Cerebellar nuclear complex (tissue), 1 donor: ENCODE results near the gene GABRB2.
"Not testable (repeated sequence)": the region's sequence is repeated elsewhere in the genome, so short reads cannot be mapped to it uniquely, and the experiment has no call there.

Experiments
- DNase-seq, 2 experiments: peaks; one replicate each; lab custom pipeline; 2025; lab: John Stamatoyannopoulos, UW

The GABRB2 gene

DNA sequence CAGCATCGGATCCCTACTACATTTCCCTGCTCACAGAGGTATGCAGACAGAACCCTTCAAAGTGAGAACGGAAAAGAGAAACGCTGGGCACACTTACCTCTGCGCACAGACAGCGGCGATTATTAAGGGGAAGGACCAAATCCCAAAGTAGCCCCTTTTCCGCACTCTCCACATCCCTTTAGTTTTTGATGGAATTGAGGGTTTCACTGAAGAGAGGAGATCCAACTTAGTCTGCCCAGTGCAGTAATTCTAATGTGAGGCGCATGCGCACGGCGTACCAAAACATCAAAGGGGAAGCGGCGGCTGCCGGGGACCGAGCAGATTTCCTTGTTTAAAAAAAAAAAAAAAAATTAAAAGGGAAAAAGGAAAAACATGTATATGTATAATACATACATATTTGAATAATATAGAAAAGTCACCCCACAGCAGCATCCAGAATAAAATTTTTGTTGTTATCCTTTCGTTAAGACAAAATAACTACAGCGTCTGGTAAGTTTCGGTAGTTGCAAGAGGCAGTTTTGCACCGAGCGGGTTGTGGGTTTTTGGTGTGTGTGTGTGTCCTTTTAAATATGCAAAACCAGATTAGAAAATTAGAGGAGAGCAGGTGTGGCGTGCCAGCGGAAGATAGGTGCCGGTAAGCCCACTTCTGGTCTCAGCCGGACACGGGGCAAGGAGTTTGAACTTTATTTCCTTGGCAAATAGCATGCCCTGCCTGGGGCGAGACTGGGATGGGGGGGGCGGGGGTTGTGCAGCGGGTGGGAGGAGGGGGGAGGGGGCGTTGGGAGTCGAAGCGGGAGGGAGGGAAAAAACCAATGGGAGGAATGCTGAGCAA is at the start of gene GABRB2:
GABRB2 (minus strand) TSS at position 256 of the 832 bp plus-strand sequence; CDS start at position 174, 82 bp downstream.
- no peak for DNase-seq

DNA sequence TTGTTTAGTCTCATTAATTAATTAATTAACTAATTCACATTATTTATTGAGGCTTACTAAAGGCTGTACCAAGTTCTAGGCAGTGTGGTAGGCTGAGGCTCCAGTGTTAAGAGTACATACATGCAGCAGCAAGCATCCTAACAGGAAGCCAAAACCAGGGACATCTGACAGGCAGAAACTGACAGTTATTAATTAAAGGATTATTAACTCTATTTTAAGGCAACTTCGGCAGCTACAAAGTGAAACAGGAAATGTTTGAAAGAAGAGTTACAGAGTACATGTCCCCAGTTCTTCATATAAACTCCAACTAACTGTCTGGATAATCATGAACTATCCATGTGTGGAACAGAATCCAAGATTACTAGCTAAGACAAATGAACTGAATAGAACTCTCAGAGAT is 39.3 kb upstream of the GABRB2 start:
- no peak for DNase-seq

DNA sequence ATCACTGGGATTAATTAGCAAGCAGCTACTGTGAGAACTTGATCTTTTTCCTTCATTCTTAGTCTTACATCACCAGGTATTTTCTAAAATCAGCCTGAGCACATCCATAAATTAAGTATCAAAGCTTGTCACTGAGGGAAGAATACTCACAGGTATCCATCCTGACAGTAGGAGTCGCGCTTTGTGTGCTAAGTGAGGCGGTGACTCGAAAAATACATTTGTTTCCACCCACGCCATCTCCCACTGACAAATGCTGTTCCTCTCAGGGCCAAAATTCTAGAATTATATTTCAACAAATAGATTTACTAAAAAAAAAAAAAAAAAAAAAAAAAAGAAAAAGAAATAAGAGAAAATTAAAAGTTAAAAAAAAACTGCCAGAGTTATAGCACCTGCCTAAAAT is 34.1 kb upstream of the GABRB2 start:
- no peak for DNase-seq

DNA sequence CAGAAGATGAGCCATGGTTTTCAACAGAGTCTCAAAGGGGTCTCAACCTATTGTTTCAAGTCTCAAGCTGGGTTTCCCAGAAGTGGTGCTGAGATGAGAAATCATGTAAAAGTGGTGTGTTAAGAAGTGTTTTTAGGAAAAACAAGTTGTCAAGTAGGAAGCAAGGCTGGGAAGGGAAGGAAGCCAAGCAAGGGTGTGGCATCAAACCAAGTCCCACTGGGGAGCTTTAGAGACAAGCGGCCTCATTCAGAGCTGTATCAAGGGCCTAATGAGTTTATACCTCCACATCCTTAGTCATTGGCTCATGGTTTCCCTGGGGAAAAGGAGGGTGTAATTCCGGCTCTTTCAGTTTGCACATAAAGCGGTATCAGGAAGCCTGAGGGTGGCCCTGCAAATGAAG is 26.4 kb upstream of the GABRB2 start:
- DNase-seq, result no peak

DNA sequence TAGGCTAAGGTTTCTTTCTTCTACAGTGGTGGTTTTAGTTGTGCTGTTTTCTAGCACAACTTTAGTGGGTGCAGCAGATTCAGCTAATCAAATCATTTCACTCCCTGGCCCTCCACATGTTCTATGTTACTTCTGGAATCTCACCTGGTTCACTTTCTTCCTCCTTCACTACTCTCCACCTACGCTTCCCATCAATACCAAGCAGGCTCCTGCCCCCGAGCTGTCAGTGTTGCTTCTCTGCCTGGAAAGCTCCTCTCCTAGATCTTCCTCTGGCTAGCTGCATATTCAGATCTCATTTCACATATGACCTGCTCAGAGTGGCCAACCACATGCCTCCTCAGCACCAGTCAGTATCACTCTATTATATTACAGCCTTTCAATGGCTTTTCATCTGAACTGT is 19.6 kb upstream of the GABRB2 start:
- no peak for DNase-seq

DNA sequence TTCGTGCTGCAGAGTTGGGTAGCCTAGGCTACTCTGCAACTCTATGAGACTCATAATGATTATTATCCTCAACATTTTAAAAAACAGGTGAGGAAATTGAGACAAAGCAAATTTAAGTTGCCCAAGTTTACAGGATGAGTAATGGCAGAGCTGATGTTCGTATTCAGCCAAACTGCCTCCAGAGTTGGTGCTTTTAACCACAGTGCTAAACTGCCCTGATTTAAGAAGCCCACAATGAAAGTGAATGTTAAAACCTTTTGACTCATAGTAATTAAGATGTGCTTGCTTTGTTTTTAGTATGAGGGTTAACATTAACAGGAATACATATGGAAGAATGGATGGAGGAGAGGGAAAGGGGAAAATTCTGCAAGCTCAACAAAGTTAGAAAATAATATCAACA is 15.9 kb upstream of the GABRB2 start:
- DNase-seq, result no peak

DNA sequence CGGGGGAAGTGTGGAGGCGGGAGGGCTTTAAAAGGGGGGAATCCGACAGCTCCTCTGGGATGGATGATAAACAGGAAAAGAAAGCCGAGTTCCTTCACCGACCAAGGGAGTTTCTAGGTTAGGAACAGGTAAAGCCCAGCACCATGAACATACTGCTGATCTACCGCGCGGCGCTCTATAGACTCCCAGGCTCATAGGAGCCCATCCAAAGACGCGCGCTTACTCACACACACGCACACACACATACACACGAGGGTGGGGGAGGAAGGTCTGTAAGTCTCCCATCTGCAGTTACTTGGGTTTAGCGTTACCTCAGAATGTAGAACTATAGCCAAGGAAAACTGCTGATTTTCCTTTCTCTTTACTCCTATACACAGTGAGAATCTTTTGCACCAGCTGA is 2.6 kb upstream of the GABRB2 start:
- peak in 1 of 2 experiments; percentile 27 for DNase-seq

DNA sequence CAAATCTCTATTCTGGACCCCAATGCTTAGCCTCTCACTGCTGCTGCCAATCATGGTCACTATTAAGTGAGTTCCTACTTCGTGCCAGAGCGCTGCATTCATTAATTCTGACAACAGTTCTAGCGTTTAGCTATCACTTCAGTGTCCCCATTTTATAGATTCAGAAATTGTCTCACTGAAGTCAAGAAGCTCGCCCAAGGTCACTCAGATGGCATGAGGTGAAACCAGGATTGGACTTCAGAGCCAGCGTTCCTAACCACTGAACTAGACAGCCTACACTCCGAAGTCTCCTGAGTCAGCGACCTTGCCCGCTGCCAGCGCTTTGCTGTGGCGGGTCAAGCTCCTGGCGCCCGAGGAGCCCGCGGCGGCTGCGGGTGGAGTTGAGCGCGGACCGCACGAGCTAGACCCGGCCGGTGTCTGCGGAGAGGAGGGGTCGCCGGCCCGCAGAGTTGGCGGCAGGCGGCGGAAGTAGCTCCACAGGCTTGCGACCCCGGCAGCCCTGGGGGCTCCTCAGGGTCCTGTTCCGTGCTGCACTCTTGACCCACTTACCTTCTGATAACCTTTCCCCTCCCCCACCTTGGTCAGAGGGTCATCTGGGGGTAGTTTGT is 2.1 kb upstream of the GABRB2 start:
- DNase-seq, result no peak

DNA sequence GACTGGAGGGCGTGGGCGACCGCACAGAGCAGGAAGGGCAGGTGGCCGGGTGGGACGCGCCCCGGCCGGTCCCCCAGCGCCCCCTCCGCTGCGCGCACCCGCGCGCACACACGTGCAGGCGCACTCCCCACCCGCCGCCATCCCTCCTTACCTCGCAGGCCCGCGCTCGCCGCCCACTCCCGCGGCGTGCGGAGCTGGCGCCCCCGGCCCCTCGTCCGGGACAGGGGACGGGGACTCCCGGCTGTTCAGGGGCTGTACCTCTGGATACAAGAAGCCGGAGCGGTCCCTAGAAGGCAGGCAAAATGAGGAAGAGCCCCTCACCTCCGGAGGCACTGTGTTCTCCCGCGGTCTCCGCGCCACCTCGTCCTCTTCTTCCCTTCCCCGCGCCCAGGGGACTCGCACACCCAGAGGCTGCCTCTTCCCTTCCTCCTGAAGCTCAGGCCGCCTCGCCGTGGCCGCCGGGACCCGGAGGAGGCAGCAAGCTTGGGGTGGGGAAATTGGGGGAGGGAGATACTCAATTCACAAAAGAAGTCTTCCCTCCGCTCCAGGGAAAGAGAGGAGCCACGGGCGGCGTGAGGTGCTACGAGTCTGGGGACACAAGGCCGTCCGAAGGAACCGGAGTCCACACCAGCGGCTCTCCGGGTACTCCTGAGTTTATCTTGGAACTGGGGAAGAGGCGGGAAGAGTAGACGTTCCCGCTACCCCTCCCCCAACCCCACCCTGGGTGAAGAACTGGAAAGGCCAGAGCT is 1.4 kb upstream of the GABRB2 start:
- DNase-seq, result peak in 1 of 2 experiments; percentile 34

DNA sequence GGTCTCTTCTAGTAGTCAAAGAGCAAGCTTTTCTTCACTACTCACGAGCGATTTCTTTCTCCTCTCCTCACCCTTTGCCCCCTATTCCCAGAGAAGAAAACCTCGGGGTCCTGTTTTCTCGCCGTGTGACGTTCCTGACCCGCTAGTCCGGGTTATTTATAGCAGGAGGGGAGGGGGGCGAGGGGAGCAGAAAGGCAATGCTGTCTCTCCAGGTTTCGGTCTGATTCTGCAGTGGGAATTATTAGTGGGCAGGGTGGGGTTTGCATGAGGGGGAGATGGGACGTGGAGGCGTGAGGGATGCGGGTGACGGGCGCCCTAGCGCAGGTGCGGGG is 847 bp upstream of the GABRB2 start:
- DNase-seq, result no peak

DNA sequence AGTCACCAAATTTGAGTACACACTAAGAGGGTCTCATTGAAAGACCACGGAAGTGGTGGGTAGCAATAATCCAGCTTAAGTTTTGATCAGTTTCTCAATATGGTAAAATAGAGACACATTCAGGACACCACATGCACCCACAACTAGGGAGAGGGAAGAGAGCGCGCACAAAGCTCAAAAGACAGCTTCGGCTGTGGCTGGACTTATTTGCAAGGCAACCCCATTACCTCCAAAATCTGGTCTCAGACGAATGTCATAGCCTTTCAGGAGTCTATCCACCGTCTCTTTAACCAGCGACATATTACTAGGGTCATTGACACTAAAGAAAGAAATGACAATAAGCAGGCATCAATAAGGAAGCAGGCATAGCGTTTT is 443 bp downstream of the GABRB2 start:
- no peak for DNase-seq

DNA sequence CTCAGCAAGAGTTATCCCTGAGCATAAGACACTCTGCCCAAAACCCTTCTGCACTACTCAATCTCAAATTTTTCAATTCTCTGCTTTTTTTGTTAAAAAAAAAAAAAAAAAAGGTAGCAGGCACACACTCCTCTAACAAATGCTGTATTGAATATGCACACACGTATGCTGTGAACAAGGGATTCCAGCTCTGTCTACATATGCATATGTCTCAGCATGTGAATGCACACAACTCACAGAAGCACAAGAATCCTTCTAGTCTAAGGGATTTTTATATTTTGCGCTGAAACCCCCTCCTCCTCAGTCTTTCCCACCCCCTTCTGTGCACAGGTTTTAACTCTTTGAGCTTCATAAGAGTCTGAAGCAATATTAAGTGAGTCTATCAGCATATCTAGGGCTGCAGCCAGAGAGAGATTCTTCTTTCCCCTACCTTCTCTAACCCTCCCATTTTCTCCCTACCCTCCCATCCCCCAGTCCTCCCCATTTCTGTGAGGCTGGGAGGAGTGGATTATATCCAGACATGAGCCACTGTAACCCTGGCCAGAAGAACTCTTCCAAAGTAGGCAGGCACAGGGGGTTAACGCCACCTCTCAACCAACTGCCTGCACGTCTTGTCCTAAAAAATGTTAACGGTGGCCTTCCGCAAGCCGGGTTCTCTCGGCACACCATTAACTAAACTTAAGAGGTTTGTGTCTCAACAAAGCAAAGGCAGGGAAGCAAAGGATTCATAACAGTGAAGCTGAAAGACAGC is 1.0 kb downstream of the GABRB2 start:
- DNase-seq, result no peak

DNA sequence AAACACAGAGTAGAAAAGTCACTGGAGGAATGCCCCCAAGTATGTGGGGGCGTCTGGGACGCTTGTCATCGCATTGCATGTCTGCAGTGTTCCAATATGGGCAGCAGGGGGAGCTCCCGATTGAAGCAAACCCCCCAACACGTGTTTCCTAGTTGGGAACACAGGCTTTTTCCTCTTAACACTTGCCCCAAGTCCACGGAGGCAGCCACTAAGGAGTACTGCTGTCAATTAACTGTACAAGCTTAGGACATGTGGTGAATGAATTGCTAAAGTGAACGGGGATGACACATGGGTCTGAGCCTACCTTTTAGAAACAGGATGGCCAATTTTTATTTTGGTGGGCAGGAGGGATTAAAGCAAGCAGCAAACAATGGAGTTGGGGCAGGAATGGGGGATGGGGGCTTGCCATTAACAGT is 2.2 kb downstream of the GABRB2 start:
- peak in 1 of 2 experiments; percentile 29 for DNase-seq

DNA sequence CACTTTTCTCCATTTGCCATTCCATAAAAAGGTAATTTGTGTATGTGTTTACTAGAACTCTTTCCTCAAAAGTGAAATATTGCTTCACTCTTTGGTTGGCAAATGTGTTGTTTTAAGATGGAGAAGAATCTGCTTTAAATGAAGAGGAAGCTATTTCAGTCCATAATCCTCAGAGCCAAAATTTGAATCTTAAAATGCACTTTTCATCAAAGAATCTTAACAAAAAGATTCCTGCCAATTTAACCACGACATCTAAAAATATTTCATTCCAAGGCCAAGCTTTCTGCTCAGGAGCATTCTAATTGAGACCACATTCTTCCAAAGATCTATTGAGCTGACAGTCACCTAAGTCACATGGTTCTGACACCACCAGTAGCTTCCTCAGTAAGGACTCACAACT is 7.5 kb downstream of the GABRB2 start:
- DNase-seq, result no peak

DNA sequence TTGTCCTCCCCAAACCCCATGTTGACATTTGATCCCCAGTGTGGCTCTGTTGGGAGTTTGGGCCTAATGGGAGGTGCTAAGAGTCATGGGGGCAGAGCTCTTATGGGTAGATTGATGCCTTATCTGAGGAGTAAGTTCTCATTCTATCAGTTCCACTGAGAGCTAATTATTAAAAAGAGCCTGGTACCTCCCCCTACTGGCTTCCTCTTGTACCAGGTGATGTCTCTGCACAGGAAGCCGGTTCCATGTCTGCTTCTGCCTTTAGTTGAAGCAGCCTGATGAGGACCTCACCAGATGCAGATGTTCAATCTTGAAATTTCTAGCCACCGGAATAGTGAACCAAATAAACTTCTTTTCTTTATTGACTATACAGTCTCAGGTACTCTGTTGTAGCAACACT is 10.8 kb downstream of the GABRB2 start:
- DNase-seq, result no peak

DNA sequence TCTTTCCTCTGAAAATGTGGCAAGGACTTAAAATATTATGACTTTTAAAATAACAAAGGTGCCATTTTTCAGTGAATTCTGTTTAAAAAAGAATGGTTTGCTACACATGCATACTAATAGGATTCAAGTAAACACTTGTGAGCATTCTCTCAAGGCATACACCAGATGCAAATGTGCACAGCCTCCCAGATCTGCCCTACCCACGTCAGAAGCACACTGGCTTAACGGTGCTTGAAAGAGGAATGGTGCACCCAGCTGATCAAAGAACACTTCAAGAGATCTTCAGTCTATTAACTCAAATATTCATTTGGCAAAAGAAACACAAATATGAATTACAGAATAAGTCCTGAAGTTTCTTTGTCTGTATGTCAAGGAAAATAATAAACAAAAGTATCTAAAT is 15.8 kb downstream of the GABRB2 start:
- no peak for DNase-seq

DNA sequence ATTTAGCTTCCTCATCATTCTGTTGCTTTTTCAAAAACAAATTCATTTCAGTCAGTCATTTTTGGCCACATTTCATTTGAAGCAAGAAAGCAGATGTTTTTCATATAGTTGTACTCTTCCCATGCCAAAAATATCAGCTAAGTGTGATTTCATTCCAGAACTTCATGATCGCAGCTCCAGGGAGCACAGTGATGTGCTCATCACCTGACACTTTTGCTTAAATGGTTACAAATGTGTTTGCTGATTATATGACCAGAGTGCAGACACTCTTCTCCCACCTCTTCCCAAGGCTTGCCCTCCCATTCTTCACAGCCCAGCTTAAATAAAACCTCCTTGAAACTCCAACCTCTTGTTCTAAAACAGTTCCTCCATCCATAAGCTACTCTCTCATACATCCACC is 32.6 kb downstream of the GABRB2 start:
- no peak for DNase-seq

DNA sequence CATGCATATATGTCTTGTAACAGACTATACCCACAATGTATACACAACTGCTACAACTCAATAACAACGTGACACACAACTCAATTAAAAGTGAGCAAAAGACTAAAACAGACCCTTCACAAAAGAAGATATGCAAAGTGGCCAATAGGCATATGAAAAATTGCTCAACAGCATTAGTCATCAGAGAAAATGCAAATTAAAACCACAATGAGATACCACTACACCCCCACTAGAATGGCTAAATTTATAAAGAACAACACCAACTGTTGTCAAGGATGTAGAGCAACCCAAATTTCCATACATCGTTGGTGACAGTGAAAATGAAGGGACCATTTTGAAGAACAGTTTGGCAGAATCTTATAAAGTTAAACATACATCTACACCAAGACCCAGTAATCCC is 38.9 kb downstream of the GABRB2 start:
- no peak for DNase-seq

DNA sequence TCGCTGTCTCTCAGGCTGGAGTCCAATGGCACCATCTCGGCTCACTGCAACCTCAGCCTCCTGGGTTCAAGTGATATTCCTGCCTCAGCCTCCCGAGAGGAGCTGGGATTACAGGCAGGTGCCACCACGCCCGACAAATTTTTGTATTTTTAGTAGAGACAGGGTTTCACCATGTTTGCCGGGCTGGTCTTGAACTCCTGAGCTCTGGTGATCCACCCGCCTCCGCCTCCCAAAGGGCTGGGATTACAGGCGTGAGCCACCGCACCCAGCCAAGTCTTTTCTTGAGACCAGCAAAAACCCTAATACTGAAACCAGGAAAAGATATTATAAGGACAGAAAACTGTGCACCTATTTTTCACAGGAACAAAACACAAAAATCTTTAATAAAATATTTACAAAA is 41.4 kb downstream of the GABRB2 start:
- DNase-seq, result not testable (repeated sequence)

DNA sequence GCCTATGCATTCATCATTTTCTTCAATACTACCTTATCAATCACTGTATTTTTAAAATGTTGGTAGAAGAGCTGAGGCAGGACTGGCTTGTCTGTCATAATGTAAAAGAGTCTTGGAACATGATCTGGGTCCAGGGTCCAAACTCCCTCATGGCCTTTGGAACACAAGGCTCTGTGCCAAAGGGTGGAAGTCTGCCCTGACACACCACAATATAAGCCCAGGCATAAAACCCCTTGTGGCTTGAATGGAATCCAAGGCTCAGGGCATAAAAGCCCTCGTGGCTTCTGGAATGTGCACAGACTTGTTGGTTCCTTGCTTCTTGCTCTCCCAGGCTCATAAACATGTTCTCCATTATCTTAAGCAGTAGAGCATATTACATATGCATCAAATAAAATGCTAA is 48.0 kb downstream of the GABRB2 start:
- DNase-seq, result no peak

DNA sequence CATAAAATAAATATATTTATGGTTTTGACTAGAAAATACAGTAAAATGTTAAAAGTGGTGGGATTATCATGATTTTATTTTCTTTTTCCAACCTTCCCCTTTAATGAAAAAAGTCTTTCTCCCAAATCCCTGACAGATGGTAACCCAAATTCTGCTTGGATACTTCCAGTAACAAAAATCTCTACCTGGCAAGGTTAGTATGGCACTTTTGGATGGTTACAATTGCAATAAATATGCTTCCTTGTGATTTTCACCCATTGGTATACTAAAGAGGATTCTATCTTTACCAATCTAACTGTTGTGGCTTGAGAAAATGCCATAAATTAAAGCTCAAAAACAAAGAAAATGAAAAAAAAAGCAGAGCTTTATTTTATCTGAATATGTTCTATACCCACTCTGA is 62.8 kb downstream of the GABRB2 start:
- peak in 1 of 2 experiments; percentile 82 for DNase-seq

DNA sequence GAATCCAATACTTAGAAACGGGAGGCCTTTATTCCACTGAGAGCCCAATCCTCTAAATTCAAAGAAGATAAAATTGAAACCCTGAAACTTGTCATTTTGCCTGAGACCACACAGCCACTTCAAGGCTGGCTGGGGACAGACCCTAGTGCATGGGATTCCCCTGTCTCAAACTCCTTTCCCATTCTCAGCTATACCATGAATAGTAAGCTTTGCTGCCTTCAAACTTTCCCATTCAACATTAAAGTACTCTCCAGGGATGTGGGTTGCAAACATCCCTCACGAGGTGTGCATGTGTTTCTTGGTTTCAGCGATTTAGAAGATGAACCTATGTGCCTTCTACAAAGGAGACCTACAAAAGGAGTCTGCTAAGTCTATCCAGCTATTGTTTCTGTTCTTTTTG is 64.6 kb downstream of the GABRB2 start:
- no peak for DNase-seq
